NT2/D1 (cell line): ENCODE data around the gene ADAMTS12.

Experiments
- SUZ12 ChIP-seq: IDR thresholded peaks from 2 replicates; pipeline ENCODE4 v1.6.1; 2011; ENCODE audit not compliant: insufficient read length, insufficient read depth; ENCODE audit errors: extremely low read depth
- YY1 ChIP-seq: IDR thresholded peaks from 2 replicates; pipeline ENCODE4 v1.6.1; 2011; ENCODE audit not compliant: insufficient read length, insufficient read depth
- ZNF274 ChIP-seq: IDR thresholded peaks from 2 replicates; pipeline ENCODE4 v1.6.1; 2011; ENCODE audit warnings: mild to moderate bottlenecking, low read depth, low read length

DNA sequence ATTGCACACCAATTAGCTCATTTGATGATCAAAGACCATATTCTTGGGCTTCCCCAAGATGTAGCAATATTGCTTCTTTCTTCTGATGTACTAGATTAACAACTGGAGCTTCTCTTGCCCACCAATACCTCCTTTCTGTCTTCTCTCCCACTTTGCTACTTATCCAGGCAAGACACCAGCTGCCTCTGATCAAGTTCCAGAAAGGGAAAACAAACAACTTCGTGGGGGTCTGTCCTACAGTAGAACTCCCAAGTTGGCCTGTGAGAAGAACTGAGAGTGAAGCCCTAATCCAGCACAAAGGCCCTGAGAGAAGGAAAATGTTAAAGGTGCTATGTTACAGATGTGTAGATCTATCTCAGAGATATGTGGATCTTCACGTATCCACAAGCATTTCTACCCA, 44.9 kb downstream of the ADAMTS12 start:
- TF ChIP-seq YY1 (no peak), SUZ12 (no peak), ZNF274 (no peak)
